Activated T-cell treated with anti-CD3 and anti-CD28 coated beads, Interleukin-2, amount 50 U/mL, for 24 hours (primary cell): Measurements from ENCODE around the gene AGTR1.

ENCODE experiments used
- DNase-seq: peaks from one replicate; pipeline ENCODE4 v3.0.0-alpha.2; 2020
- H3K27ac Mint-ChIP-seq: 2 replicates; pipeline ENCODE4 v1.8.0; 2020; ENCODE audit warnings: mild to moderate bottlenecking, mixed read lengths
- H3K27me3 Mint-ChIP-seq: 2 replicates; pipeline ENCODE4 v1.8.0; 2020; ENCODE audit warnings: mixed read lengths
- H3K36me3 Mint-ChIP-seq: 2 replicates; pipeline ENCODE4 v1.8.0; 2020; ENCODE audit warnings: low read depth, mixed read lengths
- H3K4me1 Mint-ChIP-seq: 2 replicates; pipeline ENCODE4 v1.8.0; 2020; ENCODE audit warnings: low read depth, mixed read lengths
- H3K4me3 Mint-ChIP-seq: 2 replicates; pipeline ENCODE4 v1.8.0; 2020; ENCODE audit warnings: mild to moderate bottlenecking, moderate library complexity, mixed read lengths
- H3K9me3 Mint-ChIP-seq: 2 replicates; pipeline ENCODE4 v1.8.0; 2020; ENCODE audit warnings: mixed read lengths

The AGTR1 gene

DNA sequence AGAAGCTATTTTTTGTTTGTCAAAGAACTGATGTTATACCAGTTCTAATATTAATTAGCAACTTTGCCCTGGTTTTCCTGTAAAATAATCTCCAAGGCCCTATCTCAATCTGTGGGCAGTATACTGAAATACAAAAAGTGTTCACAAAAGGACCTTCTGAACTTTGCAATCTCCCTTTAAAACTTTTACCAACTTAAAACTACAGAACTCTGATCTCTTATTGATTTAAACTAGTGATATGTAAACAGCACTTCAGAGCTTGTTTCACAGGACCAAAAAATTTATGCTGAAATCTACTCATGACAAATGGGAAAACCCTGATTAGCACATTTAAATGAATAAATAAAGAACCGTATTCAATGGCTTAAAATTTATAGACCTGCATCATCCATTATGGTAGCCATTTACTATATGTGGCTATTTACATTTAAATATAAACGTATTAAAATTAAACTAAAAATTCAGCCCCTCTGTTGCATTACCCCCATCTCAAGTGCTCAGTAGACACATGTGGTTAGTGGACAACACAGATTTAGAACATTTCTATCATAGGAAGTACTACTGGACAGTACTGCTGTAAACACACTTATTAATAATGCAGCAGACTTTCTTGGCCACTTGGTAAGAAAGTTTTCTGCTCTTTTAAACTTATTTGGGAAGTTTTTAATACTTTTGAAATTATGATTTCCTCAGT, 12.0 kb downstream of the AGTR1 start:
- Mint-ChIP-seq H3K4me1 (no peaks in the 10 kb centered on the region), H3K9me3 (no peaks in the 10 kb centered on the region), H3K27me3 (no peaks in the 10 kb centered on the region), H3K4me3 (no peak overlapping the region), H3K36me3 (no peaks in the 10 kb centered on the region), H3K27ac (no peak overlapping the region)
- no peak for DNase-seq

DNA sequence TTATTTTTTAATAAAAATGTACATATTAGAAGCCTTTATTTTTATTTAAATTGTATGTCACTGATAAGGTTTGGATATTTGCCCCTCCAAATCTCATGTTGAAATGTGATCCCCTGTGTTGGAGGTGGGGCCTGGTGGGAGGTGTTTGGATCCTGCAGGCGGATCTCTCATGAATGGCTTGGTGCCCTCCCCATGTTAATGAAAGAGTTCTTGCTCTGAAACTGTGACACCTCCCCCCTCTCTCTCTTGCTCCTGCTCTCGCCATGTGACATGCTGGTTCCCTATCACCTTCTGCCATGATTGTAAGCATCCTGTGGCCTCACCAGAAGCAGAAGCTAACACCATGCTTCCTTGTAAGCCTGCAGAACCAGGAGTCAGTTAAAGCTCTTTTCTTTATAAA, 13.0 kb downstream of the AGTR1 start:
- no peak overlapping the region for H3K27ac Mint-ChIP-seq
- DNase-seq: no peak
- no peaks in the 10 kb centered on the region for H3K4me1 Mint-ChIP-seq
- H3K4me3 Mint-ChIP-seq: no peak overlapping the region
- no peaks in the 10 kb centered on the region for H3K27me3 Mint-ChIP-seq
- H3K36me3 Mint-ChIP-seq: no peaks in the 10 kb centered on the region
- no peaks in the 10 kb centered on the region for H3K9me3 Mint-ChIP-seq

DNA sequence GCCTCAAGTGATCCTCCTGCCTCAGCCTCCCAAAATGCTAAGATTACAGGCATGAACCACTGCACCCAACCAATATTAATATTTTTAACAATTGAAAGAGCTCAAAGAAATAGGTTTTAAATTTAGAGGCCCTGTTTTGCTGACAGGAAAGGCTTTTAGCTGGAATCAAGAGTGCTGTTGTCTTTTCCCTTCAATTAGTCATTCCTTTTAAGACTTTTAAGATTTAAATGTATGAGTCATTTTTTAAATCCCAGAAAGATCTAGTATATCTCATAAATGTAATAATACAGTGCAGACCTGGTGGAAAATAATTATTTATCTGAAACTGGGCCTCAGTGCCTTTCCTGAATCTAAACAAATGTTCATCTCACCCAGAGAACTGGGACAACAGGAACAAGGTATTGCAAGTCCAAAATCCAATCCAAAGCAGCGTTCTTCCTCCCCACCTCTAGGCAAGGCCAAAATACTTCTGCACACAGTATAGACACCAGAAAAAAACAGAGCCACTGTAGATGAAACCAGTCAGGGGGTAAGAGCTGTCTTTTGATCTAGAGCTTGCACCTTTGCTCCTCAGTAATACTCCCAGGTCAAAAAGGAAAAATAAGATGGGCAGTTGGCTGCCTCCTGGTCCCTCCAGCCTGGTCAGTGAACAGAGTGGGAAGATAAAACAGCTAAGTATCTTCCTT, 14.4 kb downstream of the AGTR1 start:
- Mint-ChIP-seq H3K4me3 (no peak overlapping the region), H3K27me3 (no peaks in the 10 kb centered on the region), H3K9me3 (no peaks in the 10 kb centered on the region), H3K27ac (no peak overlapping the region), H3K36me3 (no peaks in the 10 kb centered on the region), H3K4me1 (no peaks in the 10 kb centered on the region)
- DNase-seq: no peak

DNA sequence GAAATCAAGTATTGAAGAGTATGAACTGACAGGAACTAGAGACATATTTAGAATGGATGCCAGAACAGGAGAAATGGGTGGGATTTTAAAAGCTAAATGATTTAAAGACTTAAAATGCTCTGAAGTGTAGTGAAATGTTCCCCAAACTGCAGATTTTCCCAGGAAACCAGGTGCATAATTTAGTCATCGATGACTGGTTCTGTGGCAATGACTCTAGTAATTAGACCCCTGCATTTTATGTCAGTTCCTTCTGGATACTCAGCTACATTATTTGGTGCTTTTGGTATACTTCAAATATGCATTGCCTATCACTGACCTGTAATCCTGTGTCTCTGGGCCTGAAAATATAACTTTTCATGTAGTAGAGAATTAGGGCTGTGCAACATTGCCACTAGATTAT, 16.8 kb downstream of the AGTR1 start:
- no peaks in the 10 kb centered on the region for H3K9me3 Mint-ChIP-seq
- H3K4me1 Mint-ChIP-seq: no peaks in the 10 kb centered on the region
- H3K27me3 Mint-ChIP-seq: no peaks in the 10 kb centered on the region
- no peak overlapping the region for H3K4me3 Mint-ChIP-seq
- H3K36me3 Mint-ChIP-seq: no peaks in the 10 kb centered on the region
- H3K27ac Mint-ChIP-seq: no peak overlapping the region
- no peak for DNase-seq

DNA sequence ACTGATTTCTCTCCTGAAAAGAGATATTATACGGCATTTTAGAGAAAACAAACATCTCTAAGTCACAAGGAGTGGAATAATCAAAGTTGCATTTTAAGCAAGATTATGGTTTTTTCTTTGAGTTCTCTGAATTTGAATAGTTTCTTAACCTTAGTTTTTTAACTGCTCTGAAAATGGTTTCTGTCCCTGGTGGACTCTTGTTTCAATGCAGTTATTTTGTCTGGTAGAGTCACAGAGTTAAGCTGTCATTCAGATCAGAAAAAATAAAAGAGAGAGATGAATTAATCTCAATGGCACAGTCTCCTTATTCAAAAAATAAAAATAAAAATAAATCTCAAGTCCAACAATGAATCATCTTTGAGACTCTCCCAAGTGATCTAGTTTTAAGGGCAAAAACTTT, 19.0 kb downstream of the AGTR1 start:
- Mint-ChIP-seq H3K4me1 (no peaks in the 10 kb centered on the region), H3K27me3 (no peaks in the 10 kb centered on the region), H3K36me3 (no peaks in the 10 kb centered on the region), H3K9me3 (no peaks in the 10 kb centered on the region), H3K27ac (no peak overlapping the region), H3K4me3 (no peak overlapping the region)
- no peak for DNase-seq

DNA sequence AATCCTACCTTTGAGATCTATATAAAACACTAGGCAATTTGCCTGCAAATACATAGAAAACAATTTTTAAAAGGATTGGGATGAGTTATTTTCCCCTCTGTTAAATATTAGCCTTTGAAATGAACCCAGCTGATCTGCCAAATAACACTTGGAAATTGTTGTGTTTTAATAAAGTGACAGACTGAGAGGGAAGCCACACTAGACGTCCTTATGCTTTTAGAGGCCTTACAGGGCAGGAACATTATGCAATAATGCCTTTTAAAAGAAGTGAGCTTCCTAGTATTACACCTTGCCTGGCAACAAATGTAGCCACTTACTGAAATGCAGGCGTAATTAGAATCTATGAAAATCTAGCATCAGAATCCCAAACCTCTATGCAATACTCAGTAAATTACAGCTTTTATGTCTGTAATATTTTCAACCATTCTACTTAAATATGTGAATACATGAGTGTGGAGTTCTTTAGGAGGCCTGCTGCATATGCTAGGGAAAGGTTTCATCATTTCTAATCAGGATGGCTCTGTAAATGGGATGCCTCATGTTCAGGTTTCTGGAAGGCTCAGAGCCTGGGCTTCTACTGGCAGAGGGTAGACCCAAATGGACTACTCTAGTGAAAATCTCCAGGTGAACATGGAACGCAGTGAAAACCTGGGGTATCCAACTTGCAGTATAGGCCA, 20.3 kb downstream of the AGTR1 start:
- H3K9me3 Mint-ChIP-seq: peaks cover 2% of the 10 kb centered on the region
- no peaks in the 10 kb centered on the region for H3K4me1 Mint-ChIP-seq
- no peak overlapping the region for H3K27ac Mint-ChIP-seq
- no peak overlapping the region for H3K4me3 Mint-ChIP-seq
- H3K36me3 Mint-ChIP-seq: no peaks in the 10 kb centered on the region
- no peak for DNase-seq
- H3K27me3 Mint-ChIP-seq: no peaks in the 10 kb centered on the region

DNA sequence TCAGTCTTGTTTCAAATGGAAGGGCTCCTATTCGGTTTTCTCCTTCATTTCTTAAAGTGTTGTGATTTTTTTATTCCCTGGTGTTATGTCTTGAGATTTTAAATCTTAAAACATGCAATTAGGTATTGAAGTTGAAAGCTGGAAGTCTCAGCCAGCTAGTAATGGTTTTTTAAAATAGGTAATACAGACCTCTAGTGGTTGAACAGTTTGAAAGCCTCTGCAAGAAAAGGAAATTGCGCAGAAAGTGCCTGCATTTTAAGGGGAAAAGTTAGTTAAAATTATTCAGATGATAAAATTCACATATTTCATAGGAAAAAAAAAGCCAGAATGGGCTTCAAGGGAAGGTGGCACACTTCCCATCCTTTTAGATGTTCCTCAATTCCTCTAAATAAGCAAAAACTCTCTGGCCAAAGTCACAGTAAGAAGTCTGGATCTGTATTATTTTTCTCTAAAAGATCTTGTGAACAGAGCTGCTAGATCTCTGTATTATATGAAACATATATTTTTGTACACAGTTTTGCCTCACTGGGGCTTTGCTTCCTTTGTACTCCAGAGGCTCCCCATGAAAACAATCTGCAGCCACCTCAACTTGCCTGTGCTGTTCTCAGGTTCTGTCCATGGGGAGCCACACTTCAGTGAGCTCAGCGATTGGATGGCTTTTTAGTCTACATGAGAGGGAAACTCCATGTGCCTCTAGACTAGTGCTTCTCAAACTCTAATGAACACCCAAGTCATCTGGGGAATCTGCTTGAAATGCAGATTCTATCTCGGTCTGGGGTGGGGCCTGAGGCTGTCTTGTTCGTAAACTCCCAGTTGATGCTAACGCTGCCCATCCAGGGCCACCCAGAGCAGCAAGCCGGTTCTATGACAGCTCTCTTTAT, 21.5 kb downstream of the AGTR1 start:
- no peak overlapping the region for H3K27ac Mint-ChIP-seq
- H3K36me3 Mint-ChIP-seq: no peaks in the 10 kb centered on the region
- DNase-seq: no peak
- H3K4me3 Mint-ChIP-seq: no peak overlapping the region
- no peaks in the 10 kb centered on the region for H3K27me3 Mint-ChIP-seq
- H3K4me1 Mint-ChIP-seq: no peaks in the 10 kb centered on the region
- peaks cover 2% of the 10 kb centered on the region for H3K9me3 Mint-ChIP-seq

DNA sequence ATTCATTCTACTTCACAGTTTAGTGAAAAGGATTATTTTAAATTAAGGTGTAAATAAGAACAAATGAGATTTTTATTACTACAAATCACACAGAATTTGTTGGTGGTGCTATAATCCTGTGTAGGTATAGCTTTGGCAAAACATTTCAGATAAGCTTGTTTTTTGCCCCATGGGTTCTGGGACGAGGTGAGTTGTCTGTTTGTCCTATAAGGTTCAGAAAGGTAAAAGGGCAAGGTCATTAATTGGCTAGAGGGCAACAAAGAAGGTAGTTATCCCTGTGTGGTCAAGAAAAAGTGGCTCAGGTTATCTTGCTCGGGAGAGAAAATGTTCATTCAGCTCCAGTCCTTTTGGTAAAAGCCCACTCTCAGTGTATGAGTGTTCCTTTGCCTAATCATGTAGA, 23.2 kb downstream of the AGTR1 start:
- H3K27me3 Mint-ChIP-seq: no peaks in the 10 kb centered on the region
- H3K27ac Mint-ChIP-seq: no peak overlapping the region
- H3K4me3 Mint-ChIP-seq: no peak overlapping the region
- no peaks in the 10 kb centered on the region for H3K36me3 Mint-ChIP-seq
- DNase-seq: no peak
- peaks cover 2% of the 10 kb centered on the region for H3K9me3 Mint-ChIP-seq
- H3K4me1 Mint-ChIP-seq: no peaks in the 10 kb centered on the region

DNA sequence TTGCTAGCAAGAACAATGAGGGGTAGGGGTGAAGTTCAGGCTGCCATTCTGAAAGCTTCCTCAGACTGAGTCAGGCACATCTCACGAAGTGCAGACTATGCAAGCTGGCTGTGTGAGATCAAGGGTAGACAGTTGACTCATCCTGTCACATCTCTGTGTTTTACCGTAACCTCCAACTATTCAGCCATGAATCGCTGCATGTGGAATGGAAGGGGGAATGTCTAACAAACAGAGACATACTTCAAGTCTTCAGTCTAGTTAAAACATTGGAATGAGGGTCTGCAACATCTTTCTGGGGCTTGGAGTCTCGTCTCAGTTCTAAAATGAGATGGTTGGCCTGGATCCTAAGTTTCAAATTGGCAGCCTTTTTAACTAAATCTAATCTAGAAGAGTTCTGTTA, 25.9 kb downstream of the AGTR1 start:
- no peaks in the 10 kb centered on the region for H3K27me3 Mint-ChIP-seq
- peaks cover 2% of the 10 kb centered on the region for H3K9me3 Mint-ChIP-seq
- no peak overlapping the region for H3K4me3 Mint-ChIP-seq
- no peaks in the 10 kb centered on the region for H3K36me3 Mint-ChIP-seq
- H3K4me1 Mint-ChIP-seq: no peaks in the 10 kb centered on the region
- DNase-seq: no peak
- no peak overlapping the region for H3K27ac Mint-ChIP-seq

DNA sequence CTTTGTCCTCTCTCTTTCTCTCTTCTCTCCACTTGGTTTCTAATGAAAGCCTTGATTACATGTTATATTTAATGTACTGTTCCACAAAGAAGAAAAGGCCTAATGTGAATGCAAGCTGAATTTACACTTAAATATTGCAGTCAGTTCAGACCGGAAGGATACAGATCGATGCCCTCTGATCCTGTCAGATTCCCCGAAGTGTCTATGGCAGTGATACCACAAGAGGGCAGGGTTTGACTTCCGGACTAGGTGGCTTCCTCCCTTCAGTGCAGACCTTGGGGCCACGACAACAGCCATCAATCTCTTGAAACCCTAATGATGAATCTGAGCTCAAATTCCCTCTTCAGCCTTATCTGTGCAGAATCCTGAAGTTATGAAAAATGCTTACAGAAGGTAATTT, 29.5 kb downstream of the AGTR1 start:
- no peak for DNase-seq
- no peak overlapping the region for H3K27ac Mint-ChIP-seq
- H3K27me3 Mint-ChIP-seq: no peaks in the 10 kb centered on the region
- H3K36me3 Mint-ChIP-seq: no peaks in the 10 kb centered on the region
- peaks cover 2% of the 10 kb centered on the region for H3K9me3 Mint-ChIP-seq
- H3K4me3 Mint-ChIP-seq: no peak overlapping the region
- H3K4me1 Mint-ChIP-seq: no peaks in the 10 kb centered on the region

DNA sequence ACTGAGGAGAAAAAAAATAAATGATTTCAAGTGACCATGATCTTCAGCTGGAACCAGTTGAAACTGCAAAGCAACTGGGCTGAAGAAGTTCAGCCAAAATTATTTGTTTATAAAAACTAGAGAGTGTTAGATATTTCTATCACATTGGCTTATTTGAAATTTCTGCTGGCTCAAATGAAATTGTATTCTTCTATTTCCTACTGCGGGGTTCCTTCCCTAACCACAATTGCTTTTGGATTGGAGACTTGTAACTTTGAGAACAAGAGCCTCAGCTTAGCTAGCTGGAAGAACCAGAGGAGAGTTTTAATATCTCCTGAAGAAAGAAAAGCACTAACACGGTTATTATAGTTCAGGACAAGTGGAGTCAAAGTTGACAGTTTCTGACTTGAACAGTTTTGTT, 31.1 kb downstream of the AGTR1 start:
- Mint-ChIP-seq H3K9me3 (no peaks in the 10 kb centered on the region), H3K27me3 (no peaks in the 10 kb centered on the region), H3K4me3 (no peak overlapping the region), H3K4me1 (no peaks in the 10 kb centered on the region), H3K27ac (no peak overlapping the region), H3K36me3 (no peaks in the 10 kb centered on the region)
- no peak for DNase-seq

DNA sequence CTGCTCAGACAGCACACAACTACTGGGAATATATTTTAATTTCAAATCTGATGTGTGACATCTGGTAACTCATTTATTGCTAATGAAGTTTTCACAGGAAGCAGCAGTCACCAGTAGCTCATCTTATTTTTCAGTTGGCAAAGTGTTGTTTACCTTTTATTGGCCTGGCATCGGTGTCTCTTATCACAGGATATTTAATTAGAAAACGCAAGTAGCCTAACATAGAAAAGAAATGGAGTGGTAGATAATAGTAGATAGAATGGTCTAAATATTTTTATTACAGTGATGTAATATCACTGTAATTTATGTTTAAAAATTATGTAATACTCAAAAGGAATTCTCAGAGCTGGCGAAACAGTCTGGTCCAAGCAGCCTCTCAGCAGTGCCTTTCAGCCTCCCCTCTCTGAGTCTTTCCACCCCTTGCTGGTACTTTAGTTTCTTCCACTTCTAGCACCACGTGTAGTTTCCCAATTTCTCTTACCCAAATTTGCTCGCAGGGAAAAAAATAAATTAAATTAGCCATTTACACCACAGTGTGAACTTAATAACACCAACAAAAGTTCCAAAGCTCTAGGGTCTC, 31.9 kb downstream of the AGTR1 start:
- Mint-ChIP-seq H3K9me3 (no peaks in the 10 kb centered on the region), H3K27me3 (no peaks in the 10 kb centered on the region), H3K27ac (no peak overlapping the region), H3K4me1 (no peaks in the 10 kb centered on the region), H3K4me3 (no peak overlapping the region), H3K36me3 (no peaks in the 10 kb centered on the region)
- DNase-seq: no peak

DNA sequence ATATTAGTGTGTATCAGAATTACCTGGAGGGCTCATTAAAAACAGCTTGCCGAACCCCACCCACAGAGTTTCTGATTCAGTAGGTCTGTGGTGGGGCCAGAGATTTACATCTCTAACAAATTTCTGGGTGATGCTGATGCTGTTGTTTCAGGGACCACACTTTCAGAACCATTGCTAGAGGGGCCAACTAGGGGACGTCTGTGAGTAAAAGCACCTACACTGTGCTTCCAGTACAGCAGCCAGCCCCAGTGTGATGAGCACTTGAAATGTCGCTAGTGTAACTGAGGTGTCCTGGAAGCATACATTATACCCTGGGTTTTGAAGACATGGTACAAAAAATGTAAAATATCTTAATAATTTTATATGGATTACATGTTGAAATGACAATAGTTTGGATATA, 33.0 kb downstream of the AGTR1 start:
- no peak for DNase-seq
- H3K4me3 Mint-ChIP-seq: no peak overlapping the region
- H3K27me3 Mint-ChIP-seq: no peaks in the 10 kb centered on the region
- no peak overlapping the region for H3K27ac Mint-ChIP-seq
- H3K9me3 Mint-ChIP-seq: no peaks in the 10 kb centered on the region
- H3K4me1 Mint-ChIP-seq: no peaks in the 10 kb centered on the region
- H3K36me3 Mint-ChIP-seq: no peaks in the 10 kb centered on the region

DNA sequence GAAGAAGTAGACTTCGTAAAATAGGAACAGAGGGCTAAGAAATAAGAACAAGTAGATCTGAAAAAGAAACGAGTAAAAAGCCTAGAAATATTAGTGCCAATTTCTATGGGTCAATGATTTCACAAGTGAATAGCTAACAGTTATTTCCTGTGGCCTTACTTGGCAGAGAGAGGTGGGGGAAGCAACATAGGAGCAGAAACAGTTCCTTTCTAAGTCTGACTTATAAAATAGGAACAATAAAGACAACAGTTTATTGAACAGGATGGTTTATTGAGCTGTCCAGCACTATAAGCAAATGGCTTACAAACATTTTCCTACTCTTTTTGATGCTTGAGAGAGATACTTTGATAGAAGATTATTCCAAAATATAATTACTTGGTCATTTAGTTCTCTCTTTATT, 37.9 kb downstream of the AGTR1 start:
- Mint-ChIP-seq H3K4me3 (no peak overlapping the region), H3K27ac (no peak overlapping the region), H3K27me3 (peaks cover 4% of the 10 kb centered on the region), H3K9me3 (no peaks in the 10 kb centered on the region), H3K36me3 (no peaks in the 10 kb centered on the region), H3K4me1 (no peaks in the 10 kb centered on the region)
- no peak for DNase-seq
